NCI-H146 treated with DMSO at 0.1 percent for 48 hours (cell line): Measurements from ENCODE around the gene SSX2IP.
"Not testable (repeated sequence)": the region's sequence is repeated elsewhere in the genome, so short reads cannot be mapped to it uniquely, and the experiment has no call there.

Source experiments
- DNase-seq: peaks from one replicate; lab custom pipeline; 2025; ENCODE audit not compliant: unreplicated experiment; lab: John Stamatoyannopoulos, UW

SSX2IP gene

GRCh38 chr1:84690397-84691121 lies at the start of gene SSX2IP:
TSS of gene SSX2IP (minus strand) at chr1:84690461. CDS start at chr1:84671219, 19,242 bp downstream.
- peak; percentile 90 for DNase-seq

- no peak for DNase-seq
Observed at GRCh38 chr1:84738237-84738636, 48.0 kb upstream of the SSX2IP start.

- DNase-seq, result no peak
Observed at GRCh38 chr1:84737590-84737989, 47.3 kb upstream of the SSX2IP start.

- no peak for DNase-seq
Observed at GRCh38 chr1:84736944-84737343, 46.7 kb upstream of the SSX2IP start.

- no peak for DNase-seq
Observed at GRCh38 chr1:84736445-84736844, 46.2 kb upstream of the SSX2IP start.

- DNase-seq, result no peak
Observed at GRCh38 chr1:84735483-84735882, 45.2 kb upstream of the SSX2IP start.

- no peak for DNase-seq
Observed at GRCh38 chr1:84732520-84732919, 42.3 kb upstream of the SSX2IP start.

- no peak for DNase-seq
Observed at GRCh38 chr1:84731519-84731918, 41.3 kb upstream of the SSX2IP start.

- not testable (repeated sequence) for DNase-seq
Observed at GRCh38 chr1:84727711-84728110, 37.5 kb upstream of the SSX2IP start.

- DNase-seq, result no peak
Observed at GRCh38 chr1:84726593-84727499, 36.6 kb upstream of the SSX2IP start.

- DNase-seq, result no peak
Observed at GRCh38 chr1:84724128-84724860, 34.0 kb upstream of the SSX2IP start.

GRCh38 chr1:84722794-84723193 lies 32.5 kb upstream of the SSX2IP start:
- DNase-seq, result no peak

- DNase-seq, result not testable (repeated sequence)
Observed at GRCh38 chr1:84721872-84722271, 31.6 kb upstream of the SSX2IP start.

- no peak for DNase-seq
Observed at GRCh38 chr1:84721152-84721551, 30.9 kb upstream of the SSX2IP start.

- no peak for DNase-seq
Observed at GRCh38 chr1:84720221-84720780, 30.0 kb upstream of the SSX2IP start.

- DNase-seq, result no peak
Observed at GRCh38 chr1:84719543-84720217, 29.4 kb upstream of the SSX2IP start.

GRCh38 chr1:84715342-84716019 lies 25.2 kb upstream of the SSX2IP start:
- DNase-seq, result no peak

GRCh38 chr1:84712276-84712874 lies 22.1 kb upstream of the SSX2IP start:
- DNase-seq, result no peak

GRCh38 chr1:84711869-84712268 lies 21.6 kb upstream of the SSX2IP start:
- no peak for DNase-seq

GRCh38 chr1:84711121-84711520 lies 20.9 kb upstream of the SSX2IP start:
- no peak for DNase-seq
